ENCODE data around the gene TM9SF4. TPM values are rescaled to one million over a fixed set of nuclear protein-coding genes. Genes with fewer than 3 reads are reported as not detected.

The TM9SF4 gene, protein sequence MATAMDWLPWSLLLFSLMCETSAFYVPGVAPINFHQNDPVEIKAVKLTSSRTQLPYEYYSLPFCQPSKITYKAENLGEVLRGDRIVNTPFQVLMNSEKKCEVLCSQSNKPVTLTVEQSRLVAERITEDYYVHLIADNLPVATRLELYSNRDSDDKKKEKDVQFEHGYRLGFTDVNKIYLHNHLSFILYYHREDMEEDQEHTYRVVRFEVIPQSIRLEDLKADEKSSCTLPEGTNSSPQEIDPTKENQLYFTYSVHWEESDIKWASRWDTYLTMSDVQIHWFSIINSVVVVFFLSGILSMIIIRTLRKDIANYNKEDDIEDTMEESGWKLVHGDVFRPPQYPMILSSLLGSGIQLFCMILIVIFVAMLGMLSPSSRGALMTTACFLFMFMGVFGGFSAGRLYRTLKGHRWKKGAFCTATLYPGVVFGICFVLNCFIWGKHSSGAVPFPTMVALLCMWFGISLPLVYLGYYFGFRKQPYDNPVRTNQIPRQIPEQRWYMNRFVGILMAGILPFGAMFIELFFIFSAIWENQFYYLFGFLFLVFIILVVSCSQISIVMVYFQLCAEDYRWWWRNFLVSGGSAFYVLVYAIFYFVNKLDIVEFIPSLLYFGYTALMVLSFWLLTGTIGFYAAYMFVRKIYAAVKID
- 18.2 and 26.1 TPM in 2 replicates for total RNA-seq

GRCh38 chr20:32109392-32110172 lies at the start of gene TM9SF4:
Gene TM9SF4 (plus strand): TSS chr20:32109714. CDS start chr20:32109741, 27 bp downstream.

GRCh38 chr20:32207626-32208498 lies 98.3 kb downstream of the TM9SF4 start, which contains the start of the genes PLAGL2 and POFUT1:
Gene PLAGL2 (minus strand): TSS chr20:32207743. CDS start chr20:32202178, 5,565 bp downstream.
Gene POFUT1 (plus strand): TSS chr20:32207880. CDS start chr20:32207942, 62 bp downstream.

Other genes with a start within 250 kb of the TM9SF4 start
- not detected in 2 replicates for gene DUSP15, start 239.2 kb upstream of the TM9SF4 start, total RNA-seq
- not detected in 2 replicates for gene TTLL9, start 239.1 kb upstream of the TM9SF4 start, total RNA-seq
- gene PDRG1, start 157.7 kb upstream of the TM9SF4 start, total RNA-seq = 5.2 and 6.8 TPM in 2 replicates
- gene XKR7, start 141.6 kb upstream of the TM9SF4 start, total RNA-seq = not detected in 2 replicates
- 5.5 and 9.1 TPM in 2 replicates for gene CCM2L, start 99.3 kb upstream of the TM9SF4 start, total RNA-seq
- not detected in 2 replicates for gene HCK, start 57.5 kb upstream of the TM9SF4 start, total RNA-seq
- 3.2 TPM in 2 replicates for gene PLAGL2, start 98.0 kb downstream of the TM9SF4 start, total RNA-seq
- 31.8 and 32.7 TPM in 2 replicates for gene POFUT1, start 98.2 kb downstream of the TM9SF4 start, total RNA-seq
- 21.8 and 23.6 TPM in 2 replicates for gene KIF3B, start 167.9 kb downstream of the TM9SF4 start, total RNA-seq
- 25.3 and 32.1 TPM in 2 replicates for gene ASXL1, start 248.6 kb downstream of the TM9SF4 start, total RNA-seq

All from epithelial cell of umbilical artery (primary cell).